Heart left ventricle (tissue), 13 donors: Measurements from ENCODE around the gene C6orf141.

Experiments
- CTCF ChIP-seq, 12 donors: fragments of 200-600 bp; sonication (generic) in 4 of 12; IDR thresholded peaks; one replicate each; pipeline versions ENCODE4 v1.5.0 to v1.8.0; 2018 to 2022; ENCODE audit warnings: antibody characterized with exemption in 12 of 12, mild to moderate bottlenecking in 5 of 12
- POLR2A ChIP-seq, 2 donors: fragments of 450-650 bp; IDR thresholded peaks; one replicate each; pipeline ENCODE4 v1.6.1; 2017; ENCODE audit warnings: antibody characterized with exemption in 2 of 2, mild to moderate bottlenecking in 2 of 2, moderate library complexity in 2 of 2
- donor health status: ischemic (EF 13 %, LVEDD 7.1; RV severe dilation, severe dysfunction).
- donor health status: DM: no; HTN: yes; CAD: no.
- donor health status: DM: no; HTN: no; CAD: no.
- donor health status: ischemic (EF 25% LVEDD 6.9; RV normal size, moderate dysfunction).
- donor health status: ischemic (EF 25% LVEDD 5.7; RV mildly dilated, moderate dysfunction).
- donor health status: ischemic (EF 35%, LVEDD 5.7; RV mildly dilated, moderate dysfunction).
- donor health status: nonischemic (EF 11% LVEDD 7.7; RV severe dilation, severe dysfunction).
- donor health status: DM: yes; HTN: yes; CAD: no.
- donor health status: PGD.
- donor health status: ischemic (EF 29% LVEDD 5.4; RV normal size, mild dysfunction).
- donor health status: nonischemic (EF 23%, LVEDD 6.1; RV moderate dilation, normal function).

- TF ChIP-seq CTCF (IDR thresholded peaks at IDR 0.05), result no peak
- no peak for TF ChIP-seq POLR2A (IDR thresholded peaks at IDR 0.05)
Observed at GRCh38 chr6:49549691-49550491, 577 bp upstream of the C6orf141 start.
